Glomerular endothelial cell (primary cell): ENCODE data around the gene C1orf159. TPM values are rescaled to one million over a fixed set of nuclear protein-coding genes. Genes with fewer than 3 reads are reported as not detected.
"Not testable (repeated sequence)": the region's sequence is repeated elsewhere in the genome, so short reads cannot be mapped to it uniquely, and the experiment has no call there.

ENCODE experiments used
- DNase-seq: peaks from one replicate; pipeline ENCODE4 v3.0.0-alpha.2; 2011; ENCODE audit warnings: low read depth, low spot score; ENCODE audit errors: extremely low read depth
- total RNA-seq: library from RNA; depleted of rRNA; stranded (reverse); fragments of >200 nt; gene quantifications from 2 replicates; pipeline ENCODE4 v1.2.3, GENCODE V29; 2015

C1orf159 gene
- total RNA-seq, 1 donor from 2014 or later, result 32.1 TPM

GRCh38 chr1:1058921-1059493, 56.9 kb downstream of the C1orf159 start:
- DNase-seq, result no peak

GRCh38 chr1:1058088-1058905, 57.6 kb downstream of the C1orf159 start:
- DNase-seq, result no peak

- DNase-seq, result not testable (repeated sequence)
Observed at GRCh38 chr1:1057769-1058087, 58.2 kb downstream of the C1orf159 start.

GRCh38 chr1:1055841-1056736, 59.8 kb downstream of the C1orf159 start:
- DNase-seq, result no peak

- DNase-seq, result no peak
Observed at GRCh38 chr1:1054971-1055370, 60.9 kb downstream of the C1orf159 start.

- no peak for DNase-seq
Observed at GRCh38 chr1:1054099-1054700, 61.7 kb downstream of the C1orf159 start.

- no peak for DNase-seq
Observed at GRCh38 chr1:1053682-1054081, 62.2 kb downstream of the C1orf159 start.

GRCh38 chr1:1053022-1053421, 62.9 kb downstream of the C1orf159 start:
- no peak for DNase-seq

- DNase-seq, result no peak
Observed at GRCh38 chr1:1052003-1052840, 63.7 kb downstream of the C1orf159 start.

GRCh38 chr1:1051127-1051810, 64.6 kb downstream of the C1orf159 start:
- no peak for DNase-seq

GRCh38 chr1:1050577-1051052, 65.3 kb downstream of the C1orf159 start:
- no peak for DNase-seq

- DNase-seq, result no peak
Observed at GRCh38 chr1:1049318-1050165, 66.3 kb downstream of the C1orf159 start.

GRCh38 chr1:1048765-1049164, 67.1 kb downstream of the C1orf159 start:
- DNase-seq, result no peak

- DNase-seq, result no peak
Observed at GRCh38 chr1:1047963-1048362, 67.9 kb downstream of the C1orf159 start.

GRCh38 chr1:1047407-1047806, 68.5 kb downstream of the C1orf159 start:
- DNase-seq, result no peak

GRCh38 chr1:1046767-1047166, 69.1 kb downstream of the C1orf159 start:
- DNase-seq, result no peak

- DNase-seq, result no peak
Observed at GRCh38 chr1:1046243-1046642, 69.6 kb downstream of the C1orf159 start.

GRCh38 chr1:1045129-1045528, 70.8 kb downstream of the C1orf159 start:
- no peak for DNase-seq
